ENCODE data around the gene A4GALT.
"Not testable (repeated sequence)": the region's sequence is repeated elsewhere in the genome, so short reads cannot be mapped to it uniquely, and the experiment has no call there.

The A4GALT gene

DNA sequence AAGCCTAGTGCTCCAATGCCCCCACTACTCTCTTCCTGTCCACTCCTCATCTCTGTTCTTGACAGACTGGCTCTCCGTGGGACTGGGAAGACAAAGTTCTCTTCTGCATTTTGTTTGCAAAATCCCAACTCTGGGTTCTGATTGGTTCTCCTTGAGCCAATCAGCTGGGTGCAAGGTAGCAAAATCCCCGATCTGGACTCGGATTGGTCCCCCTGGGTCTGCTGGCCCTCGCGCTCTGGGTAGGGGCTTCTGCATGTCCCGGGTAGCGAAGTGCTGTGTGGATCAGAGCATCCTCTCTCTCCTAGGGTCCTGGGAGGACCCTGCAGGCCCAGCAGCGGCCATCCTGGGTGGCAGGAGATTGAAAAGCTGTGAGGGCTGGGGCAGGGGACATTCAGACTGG is 22.3 kb upstream of the A4GALT start:
- no peak for DNase-seq (ENCODE audit: low spot score)

DNA sequence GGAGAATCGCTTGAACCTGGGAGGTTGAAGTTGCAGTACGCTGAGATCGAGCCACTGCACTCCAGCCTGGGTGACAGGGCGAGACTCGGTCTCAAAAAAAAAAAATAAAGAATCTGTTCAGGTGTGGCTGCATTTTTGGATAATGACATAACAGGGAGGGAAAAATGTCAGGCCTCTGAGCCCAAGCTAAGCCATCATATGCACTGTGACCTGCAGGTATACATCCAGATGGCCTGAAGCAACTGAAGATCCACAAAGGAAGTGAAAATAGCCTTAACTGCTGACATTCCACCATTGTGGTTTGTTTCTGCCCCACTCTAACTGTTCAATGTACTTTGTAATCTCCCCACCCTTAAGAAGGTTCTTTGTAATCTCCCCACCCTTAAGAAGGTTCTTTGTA is 19.6 kb upstream of the A4GALT start:
- not testable (repeated sequence) for DNase-seq (ENCODE audit: low spot score)

DNA sequence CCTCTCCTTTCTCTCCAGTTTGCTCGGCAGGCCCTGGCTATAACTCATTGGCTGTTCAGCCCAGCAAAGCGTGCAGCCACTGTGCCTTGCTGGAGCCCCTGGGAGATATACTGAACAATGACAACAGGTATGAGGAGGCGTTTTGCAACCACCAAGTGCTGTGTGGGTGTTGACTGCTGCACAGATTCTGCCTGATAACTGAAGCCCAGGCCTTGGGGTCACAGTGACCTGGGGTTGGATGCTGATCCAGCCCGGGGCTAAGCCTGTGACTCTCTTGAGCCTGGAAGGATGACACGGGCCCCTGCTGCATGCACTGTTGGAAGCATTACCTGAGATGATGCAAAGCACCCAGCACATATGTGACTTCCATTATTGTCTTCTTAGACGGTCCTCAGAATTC is 13.7 kb upstream of the A4GALT start:
- no peak for DNase-seq (ENCODE audit: low spot score)

DNA sequence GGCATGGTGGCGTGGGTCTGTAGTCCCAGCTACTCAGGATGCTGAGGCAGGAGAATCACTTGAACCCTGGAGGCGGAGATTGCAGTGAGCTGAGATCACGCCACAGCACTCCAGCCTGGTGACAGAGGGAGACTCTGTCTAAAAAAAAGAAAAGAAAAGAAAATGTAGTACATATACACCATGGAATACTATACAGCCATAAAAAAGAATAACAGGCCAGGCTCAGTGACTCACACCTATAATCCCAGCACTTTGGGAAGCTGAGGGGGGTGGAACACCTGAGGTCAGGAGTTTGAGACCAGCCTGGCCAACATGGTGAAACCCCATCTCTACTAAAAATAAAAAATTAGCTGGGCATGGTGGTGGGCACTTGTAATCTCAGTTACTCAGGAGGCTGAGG is 12.7 kb upstream of the A4GALT start:
- DNase-seq (ENCODE audit: low spot score), result not testable (repeated sequence)

DNA sequence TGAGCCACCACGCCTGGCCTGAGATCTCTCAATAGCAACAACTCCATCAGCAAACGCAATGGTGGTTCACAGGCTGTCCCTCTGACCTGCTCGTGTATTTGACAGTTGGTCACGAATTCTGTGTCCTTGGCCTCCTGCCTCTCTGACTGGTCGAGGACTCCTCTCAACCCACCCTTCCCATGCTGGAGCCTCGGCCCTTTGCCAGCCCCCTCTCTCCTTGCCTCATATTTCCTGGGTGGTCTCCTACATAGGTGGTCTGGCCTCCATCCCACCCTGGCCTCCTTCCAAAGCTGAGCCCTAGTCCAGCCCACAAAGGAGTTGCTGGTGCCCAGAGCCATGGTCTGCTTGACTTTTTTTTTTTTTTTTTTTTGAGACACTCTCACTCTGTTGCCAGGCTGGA is 11.4 kb upstream of the A4GALT start:
- no peak for DNase-seq (ENCODE audit: low spot score)

DNA sequence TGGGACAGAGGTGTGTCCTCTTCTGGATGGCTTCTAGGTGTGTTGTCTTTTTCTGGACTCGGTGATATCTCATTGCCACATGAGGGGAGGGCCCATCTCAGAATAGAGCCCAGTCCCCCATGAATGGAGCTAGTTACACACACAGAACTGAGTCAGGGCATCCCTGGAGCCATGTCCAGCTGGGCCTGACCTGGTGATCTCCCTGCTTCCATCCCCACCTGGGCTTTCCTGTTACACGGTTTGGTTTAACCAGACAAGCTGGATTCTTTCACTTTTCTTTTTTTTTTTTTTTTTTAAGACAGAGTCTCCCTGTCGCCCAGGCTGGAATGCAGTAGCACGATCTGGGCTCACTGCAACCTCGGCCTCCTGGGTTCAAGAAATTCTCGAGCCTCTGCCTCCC is 6.1 kb upstream of the A4GALT start:
- DNase-seq (ENCODE audit: low spot score), result no peak

DNA sequence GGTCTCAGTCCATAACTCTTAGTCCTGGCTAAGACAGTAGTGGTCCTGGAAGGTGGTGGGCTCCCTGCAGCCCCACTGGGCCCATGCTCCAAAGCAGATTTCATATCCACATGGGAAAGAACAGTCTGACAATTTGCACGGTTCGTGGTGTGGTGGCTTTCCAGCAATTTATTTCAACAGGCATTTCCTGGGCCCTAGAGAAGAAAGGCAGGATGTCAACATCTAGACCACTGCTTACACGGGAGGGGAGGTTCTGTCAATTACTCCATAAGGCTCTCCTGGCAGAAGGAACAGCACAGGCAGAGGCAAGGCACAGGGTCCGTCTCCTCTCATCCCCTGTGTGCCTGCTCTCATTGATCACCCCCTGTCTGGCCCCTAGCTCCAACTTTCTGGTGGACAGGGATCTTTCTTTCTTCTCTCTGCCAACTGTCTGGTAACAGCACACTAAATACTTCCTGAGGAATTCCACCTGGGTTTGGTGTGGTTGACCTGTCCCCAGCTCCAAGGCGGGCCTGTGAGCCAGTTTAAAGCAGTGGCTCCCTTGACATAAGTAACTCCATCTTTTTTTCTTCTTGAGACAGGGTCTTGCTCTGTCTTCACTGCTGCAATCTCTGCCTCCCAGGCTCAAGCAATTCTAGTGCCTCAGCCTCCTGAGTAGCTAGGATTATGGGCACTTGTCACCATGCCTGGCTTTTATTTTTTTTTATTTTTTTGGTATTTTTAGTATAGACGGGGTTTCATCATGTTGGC is 5.1 kb upstream of the A4GALT start:
- no peak for DNase-seq (ENCODE audit: low spot score)

DNA sequence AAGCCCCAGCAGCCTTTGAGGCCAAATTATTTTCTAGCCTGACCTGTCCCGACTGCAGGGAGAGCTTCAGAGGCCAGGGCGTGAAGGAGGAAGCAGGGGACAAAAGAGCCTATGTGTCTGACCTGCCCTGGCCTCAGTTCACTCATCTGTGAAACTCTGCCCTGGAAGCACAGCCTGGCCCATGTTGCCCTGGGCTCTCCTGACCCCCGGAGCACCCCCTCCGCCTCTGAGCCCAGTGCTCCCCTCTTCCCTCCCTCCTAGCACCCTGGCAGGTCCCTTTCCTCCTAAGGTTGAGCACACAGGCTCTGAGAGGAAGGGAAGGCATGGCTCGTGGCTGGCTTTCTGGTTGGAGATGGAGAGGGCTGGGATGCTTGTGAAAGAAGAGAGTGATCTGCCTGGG is 3.4 kb upstream of the A4GALT start:
- DNase-seq (ENCODE audit: low spot score), result no peak

DNA sequence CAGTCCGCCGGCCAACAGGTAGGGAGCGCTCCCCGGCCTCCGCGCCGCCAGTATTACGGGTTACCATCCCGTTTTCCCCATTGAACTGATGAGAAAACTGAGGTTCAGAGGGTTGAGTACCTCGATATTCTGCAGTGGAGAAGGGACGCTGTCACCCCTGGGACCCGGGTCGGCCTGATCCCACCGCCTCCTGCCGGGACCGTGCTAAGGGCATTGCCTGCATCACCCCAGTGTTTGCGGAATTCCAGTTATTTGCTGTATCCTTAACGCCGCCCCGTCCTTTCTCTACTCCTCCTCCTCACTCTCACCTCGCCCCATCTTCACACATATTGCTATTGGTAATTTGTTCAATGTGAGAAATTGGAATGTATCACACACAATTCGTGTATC is 370 bp upstream of the A4GALT start:
- no peak for DNase-seq (ENCODE audit: low spot score)

DNA sequence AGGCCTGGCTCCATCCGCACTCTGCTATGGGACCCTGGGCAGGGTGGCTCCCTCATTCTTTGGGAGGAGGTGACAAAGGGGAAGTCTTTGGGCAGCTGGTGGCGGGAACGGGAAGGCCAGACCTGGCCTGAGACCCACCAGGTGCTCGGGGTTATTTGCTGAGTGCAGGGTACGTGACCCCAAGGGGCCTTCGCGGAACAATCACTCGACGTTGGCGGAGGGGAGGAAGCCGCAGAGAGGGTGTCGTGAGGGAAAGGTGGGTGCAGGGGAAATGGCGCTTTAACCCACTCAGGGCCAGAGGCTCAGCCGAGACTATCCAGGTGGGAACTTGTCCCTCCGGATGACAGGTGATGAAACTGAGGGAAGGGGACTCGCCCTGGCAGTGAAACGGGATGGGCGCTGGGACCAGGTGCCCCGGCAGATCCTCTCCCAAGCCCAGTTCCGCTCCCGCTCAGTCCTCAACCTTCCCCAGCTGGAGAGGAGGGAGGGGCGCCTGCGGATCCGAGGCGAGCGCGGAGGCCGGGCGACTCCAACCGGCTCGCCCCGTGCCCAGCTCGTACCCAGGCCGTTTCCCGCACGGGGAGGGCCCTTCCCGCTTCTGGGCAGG is 911 bp downstream of the A4GALT start:
- no peak for DNase-seq (ENCODE audit: low spot score)

DNA sequence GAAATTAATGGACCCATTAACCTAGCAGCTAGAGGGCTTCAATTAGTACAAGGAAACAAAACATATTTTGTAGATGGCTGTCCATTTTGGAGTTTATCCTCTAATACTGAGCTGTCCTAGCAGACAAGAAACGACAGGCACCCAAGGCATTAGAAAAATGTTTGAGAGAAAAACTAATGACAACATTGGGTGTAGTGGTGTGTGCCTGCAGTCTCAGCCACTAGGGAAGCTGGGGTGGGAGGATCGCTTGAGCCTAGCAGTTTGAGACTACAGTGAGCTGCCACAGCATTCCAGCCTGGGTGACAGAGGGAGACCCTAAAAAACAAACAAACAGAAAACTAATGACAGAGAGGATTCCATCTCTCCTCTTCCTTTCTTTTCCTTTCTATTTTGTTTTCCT is 1.5 kb downstream of the A4GALT start:
- no peak for DNase-seq (ENCODE audit: low spot score)

DNA sequence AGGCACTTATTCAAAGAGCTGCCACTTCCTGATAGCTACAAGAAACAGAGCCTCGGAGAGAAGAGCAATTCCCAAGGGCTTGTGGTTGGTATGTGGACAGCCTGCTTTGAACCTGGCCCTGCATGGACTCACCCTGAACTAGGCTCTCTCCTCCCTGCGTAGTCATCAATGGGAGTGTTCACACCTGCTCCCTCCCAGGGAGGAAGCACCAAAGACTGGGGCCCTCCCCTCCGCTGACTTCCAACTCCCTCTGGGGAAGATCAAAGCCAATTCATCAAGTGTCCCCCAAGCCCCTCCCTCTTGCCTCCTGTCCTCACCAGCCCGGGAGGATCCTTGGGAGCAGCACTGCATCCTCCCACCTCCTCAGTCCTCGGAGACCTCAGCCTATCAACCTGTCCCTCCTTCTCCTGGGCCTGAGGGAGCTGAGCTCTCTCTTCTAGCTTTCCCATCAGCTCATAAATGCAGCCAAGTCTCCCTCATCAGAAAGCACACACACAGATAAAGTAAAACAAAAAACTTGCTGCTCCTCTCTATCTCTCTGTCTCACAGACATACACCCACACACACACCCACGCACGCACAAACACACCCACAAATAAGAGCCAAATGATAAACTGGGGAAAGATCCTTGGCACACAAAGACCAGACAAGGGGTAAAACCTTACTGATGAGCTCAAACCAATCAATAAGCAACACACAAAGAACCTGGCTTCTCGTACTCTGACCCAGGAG is 3.3 kb downstream of the A4GALT start:
- DNase-seq (ENCODE audit: low spot score), result no peak

DNA sequence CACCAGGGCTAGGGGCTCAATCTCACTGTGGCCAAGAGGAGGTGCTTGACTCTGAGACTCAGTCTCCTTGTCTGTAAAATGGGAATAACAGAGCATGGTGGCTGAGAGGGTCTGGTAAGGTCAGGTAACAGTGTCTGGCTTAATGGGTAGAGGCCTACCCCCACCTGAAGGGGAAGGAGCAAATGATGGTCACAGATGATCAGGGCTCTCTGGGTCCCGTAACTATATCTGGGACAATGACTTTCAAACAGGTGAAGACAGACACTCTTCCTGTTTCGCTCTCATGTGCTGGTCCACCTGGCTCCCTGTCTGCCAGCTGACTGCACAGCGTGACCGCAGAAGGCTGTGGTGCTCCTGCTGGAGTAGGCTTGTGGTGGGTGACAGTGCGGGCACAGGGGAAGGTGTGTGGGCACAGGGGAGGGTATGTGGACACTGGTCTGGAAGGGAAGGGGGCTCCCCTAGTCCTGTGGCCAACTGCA is 4.0 kb downstream of the A4GALT start:
- no peak for DNase-seq (ENCODE audit: low spot score)

DNA sequence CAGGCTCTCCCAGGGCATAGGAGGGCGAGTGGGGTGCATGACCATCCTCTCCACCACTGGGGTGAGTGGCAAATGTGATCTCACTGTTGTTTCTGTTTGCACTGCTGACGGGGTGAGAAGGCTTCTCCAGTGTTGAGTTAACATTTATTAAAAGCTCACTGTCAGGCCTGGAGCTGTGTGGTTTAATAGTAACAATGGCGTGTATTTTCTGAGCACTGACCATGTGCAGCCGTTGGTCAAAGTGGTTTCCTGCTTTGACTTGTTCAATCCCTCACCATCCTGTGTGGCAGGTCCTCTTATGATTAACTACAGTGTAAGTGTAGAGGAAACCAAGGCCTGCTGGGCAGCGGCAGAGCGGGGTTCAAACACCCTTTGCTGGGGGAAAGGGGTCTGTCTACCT is 4.4 kb downstream of the A4GALT start:
- no peak for DNase-seq (ENCODE audit: low spot score)

DNA sequence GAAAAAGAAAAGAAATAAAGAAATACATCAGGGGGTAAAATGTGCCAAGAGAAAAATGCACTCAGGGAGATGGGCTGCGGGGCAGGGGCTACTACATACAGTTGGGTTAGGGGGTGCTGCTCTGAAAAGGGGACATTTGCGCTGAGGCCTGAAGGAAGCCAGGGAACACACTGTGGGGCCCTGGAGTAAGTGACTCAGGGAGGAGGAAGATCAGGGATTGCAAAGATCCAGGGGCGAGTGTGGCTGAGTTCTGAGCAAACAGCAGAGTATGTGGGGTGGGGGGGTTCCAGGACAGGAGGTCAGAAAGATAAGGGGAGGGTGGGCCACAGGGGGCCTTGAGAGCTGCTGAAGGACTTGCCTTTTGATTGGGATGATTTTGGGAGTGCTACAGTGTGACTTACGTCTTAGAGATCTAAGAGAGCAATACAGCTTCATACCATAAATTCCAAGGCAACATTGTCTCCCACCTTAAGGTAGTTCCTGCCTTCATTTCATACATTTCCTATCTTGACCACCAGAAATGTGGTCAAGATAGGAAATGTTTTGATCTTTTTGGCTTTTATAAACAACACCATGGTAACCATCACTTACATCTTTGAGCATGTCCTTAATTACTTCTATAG is 5.8 kb downstream of the A4GALT start:
- DNase-seq (ENCODE audit: low spot score), result no peak

DNA sequence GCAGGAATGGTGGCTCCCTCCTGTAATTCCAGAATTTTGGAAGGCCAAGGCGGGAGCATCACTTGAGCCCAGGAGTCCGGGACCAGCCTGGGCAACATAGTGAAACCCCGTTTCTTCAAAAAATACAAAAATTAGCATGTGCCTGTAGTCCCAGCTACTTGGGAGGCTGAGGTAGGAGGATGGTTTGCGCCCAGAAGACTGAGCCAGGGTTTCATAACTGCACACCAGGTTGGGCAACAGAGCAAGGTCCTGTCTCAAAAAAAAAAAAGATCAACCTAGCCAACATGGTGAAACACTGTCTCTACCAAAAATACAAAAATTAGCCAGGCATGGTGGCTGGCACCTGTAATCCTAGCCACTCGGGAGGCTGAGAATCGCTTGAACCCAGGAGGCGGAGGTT is 6.4 kb downstream of the A4GALT start:
- DNase-seq (ENCODE audit: low spot score), result no peak

DNA sequence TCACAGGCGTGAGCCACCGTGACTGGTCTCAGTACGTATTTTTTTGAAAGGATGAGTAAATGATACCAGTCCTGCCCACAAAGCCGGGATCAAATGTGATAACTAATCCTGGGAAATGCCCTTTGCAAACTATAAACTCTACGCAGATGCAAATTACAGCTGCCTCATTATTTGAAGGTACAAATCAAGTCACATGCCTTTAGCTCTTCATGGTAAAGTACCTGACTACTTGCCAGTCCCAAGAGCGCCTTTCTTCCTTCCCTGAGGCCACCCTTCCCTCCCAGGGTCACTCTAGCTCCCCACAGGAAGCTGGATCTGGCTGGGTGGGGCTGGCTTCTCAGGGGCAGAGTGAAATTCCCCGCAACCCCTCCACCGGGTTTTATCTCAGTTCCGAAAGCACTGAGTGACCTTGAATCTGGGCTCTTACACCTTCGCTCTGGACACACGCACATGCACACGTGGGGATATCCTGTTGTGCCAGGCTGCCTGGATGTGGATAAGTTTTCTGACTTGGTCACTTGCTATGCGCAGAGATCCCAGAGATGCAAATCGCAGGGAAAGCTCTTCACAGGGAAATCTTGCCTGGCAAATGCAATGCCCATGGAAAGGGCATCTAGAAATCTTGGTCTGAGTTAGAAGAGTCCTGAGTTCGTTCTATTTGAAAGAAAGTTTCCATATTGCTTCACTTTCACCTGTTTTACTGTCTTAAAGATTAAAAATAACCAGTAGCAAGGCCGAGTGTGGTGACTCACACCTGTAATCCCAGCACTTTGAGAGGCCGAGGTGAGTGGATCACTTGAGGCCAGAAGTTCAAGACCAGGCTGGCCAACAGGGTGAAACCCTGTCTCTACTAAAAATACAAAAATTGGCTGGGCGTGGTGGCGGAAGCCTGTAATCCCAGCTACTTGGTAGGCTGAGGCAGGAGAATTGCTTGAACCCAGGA is 8.5 kb downstream of the A4GALT start:
- no peak for DNase-seq (ENCODE audit: low spot score)

DNA sequence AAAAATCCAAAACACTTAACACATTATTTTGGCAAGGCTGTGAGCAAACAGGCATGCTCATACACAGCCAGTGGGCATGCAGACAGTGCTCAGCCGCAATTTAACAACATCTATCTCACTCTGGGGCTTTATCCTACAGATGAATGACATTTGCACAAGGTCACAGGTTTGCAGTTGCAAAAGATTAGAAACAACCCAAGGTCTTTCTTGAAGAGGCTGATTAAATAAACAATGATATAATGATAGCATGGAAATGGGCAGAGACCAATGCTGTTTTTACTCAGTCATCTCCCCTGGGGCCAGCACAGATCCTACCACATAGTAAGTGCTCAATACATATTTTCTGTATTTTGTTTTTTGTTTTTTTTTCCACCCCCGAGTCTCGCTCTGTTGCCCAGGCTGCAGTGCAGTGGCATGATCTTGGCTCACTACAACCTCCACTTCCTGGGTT is 9.4 kb downstream of the A4GALT start:
- DNase-seq (ENCODE audit: low spot score), result no peak

DNA sequence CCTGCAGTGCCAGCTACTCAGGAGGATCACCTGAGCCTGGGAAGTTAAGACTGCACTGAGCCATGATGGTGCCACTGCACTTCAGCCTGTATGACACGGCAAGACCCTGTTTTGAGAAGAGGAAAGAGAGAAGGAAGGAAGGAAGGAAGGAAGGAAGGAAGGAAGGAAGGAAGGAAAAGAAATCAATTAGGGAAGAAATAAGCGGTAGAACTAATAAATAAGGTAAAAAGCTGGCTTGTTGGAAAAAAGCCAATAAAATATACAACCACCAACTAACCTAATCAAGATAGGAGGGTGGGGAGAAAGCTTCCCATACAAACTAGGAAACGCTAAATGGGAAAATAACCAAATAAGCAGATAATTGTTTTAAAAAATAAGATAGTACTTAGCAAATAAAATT is 12.3 kb downstream of the A4GALT start:
- no peak for DNase-seq (ENCODE audit: low spot score)

DNA sequence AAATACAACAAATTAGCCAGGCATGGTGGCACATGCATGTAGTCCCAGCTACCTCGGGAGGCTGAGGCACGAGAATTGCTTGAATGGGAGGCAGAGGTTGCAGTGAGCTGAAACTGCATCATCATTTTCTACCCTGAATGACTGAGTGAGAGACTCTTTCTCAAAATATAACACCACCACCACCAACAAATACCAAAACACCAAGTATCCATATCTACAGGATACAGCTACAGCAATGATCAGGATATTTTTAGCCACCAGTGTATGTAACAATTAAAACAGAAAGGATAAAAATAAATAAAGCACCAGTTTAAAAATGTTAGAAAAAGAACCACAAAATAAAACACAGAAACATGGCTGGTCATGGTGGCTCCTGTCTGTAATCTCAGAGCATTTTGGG is 13.2 kb downstream of the A4GALT start:
- DNase-seq (ENCODE audit: low spot score), result no peak

DNA sequence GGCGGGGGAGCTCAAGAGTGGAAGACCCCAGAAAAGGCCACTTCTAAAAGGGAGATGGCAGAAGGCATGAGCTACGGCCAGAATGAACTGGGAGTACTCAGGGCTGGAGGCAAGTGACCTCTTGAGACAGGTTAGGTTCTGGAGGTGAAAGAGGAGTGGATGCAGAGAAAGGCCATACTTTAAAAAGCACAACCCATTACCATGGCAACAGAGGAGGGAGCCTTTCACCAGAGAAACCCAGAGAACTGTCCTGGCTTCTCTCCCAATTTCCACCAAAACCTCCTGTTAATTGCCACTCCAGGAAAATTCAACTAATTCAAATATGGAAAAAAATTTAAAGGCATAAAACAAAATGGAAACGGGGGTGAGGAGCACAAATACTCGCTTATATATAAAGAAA is 15.8 kb downstream of the A4GALT start:
- DNase-seq (ENCODE audit: low spot score), result no peak

DNA sequence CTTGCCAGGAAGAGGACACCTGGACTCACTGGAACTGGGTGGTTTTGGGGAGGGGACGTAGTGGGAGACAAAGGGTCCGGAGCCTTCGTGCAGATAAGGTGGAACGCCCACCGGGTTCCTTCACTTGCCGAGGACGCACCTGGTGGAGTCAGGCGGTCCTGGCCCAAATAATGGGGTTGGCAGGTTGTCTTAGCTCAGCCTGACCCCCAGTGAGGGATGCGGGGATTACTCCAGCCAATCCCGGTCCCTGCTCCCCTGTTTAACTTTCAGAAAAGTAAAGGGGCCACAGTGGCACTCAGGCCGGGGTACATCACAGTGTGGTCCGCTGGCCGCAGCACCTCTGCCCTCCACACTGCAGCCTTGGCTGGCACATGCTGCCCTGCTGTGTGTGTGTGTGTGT is 18.0 kb downstream of the A4GALT start:
- no peak for DNase-seq (ENCODE audit: low spot score)
